Uterine smooth muscle cell (primary cell): ENCODE results near the gene PRPF38B. TPM values are rescaled to one million over a fixed set of nuclear protein-coding genes. Genes with fewer than 3 reads are reported as not detected.

ENCODE experiments used
- total RNA-seq: library from RNA; depleted of rRNA; stranded (reverse); fragments of >200 nt; gene quantifications from 2 replicates; pipeline ENCODE4 v1.2.3, GENCODE V29; 2014

The PRPF38B gene, protein sequence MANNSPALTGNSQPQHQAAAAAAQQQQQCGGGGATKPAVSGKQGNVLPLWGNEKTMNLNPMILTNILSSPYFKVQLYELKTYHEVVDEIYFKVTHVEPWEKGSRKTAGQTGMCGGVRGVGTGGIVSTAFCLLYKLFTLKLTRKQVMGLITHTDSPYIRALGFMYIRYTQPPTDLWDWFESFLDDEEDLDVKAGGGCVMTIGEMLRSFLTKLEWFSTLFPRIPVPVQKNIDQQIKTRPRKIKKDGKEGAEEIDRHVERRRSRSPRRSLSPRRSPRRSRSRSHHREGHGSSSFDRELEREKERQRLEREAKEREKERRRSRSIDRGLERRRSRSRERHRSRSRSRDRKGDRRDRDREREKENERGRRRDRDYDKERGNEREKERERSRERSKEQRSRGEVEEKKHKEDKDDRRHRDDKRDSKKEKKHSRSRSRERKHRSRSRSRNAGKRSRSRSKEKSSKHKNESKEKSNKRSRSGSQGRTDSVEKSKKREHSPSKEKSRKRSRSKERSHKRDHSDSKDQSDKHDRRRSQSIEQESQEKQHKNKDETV
- 11.7 and 16.0 TPM in 2 replicates for total RNA-seq

DNA sequence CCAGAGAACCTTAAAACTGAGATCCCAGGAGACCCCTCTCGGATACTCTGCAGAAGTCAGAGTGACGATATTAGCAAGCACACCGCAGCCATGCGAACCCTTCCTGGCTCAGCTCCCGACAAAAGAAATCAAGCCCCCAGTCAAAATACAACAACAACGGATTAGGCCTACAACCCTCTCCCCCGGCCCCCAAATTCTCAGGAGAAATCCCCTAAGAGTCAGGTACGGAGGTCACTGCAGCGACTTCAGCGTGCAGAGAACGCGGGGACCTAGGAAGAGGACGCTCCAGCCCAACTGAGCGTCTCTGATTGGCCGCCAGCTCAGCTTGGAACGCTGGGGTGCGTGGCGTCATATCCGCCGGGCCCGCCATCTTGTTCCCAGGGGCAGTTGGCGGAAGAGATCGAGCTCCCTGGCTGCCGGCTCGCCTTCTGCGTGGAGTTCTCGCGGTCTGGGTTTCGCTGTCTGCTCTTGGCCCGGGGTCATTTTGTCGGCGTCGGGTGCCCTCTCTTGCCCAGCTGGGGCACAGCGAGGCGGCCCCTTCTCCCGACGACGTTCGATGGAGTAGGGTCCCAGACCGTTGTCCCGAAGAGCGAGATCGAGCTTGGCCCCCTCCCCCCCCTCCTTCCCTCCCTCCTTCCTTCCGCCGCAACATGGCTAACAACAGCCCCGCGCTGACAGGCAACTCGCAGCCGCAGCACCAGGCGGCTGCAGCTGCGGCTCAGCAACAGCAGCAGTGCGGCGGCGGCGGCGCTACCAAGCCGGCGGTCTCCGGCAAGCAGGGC lies at the start of gene PRPF38B:
PRPF38B (plus strand) TSS at position 369 of the 782 bp plus-strand sequence; CDS start at position 651, 282 bp downstream.

GRCh38 chr1:108661030-108661609 lies 31.0 kb upstream of the PRPF38B start, which contains the start of gene HENMT1:
Gene HENMT1 (minus strand): TSS chr1:108661093. CDS start chr1:108659884, 1,209 bp downstream.

GRCh38 chr1:108712606-108713150 lies 20.6 kb downstream of the PRPF38B start, which contains the start of gene FNDC7:
Gene FNDC7 (plus strand): TSS chr1:108712908. CDS start chr1:108712934, 26 bp downstream.

GRCh38 chr1:108746382-108747170 lies 54.5 kb downstream of the PRPF38B start, which contains the start of gene STXBP3:
Gene STXBP3 (plus strand): TSS chr1:108746674. CDS start chr1:108746738, 64 bp downstream.

Other genes starting within 250 kb of the PRPF38B start
- not detected in 2 replicates for gene NBPF6, start 242.0 kb upstream of the PRPF38B start, total RNA-seq
- gene EEIG2, start 132.2 kb upstream of the PRPF38B start, total RNA-seq, result 20.0 and 27.8 TPM in 2 replicates
- 1.7 and 2.4 TPM in 2 replicates for gene HENMT1, start 31.2 kb upstream of the PRPF38B start, total RNA-seq
- 0.12 TPM in 1 of 2 replicates, not detected in the other for gene FNDC7, start 20.6 kb downstream of the PRPF38B start, total RNA-seq
- 59.9 and 89.6 TPM in 2 replicates for gene STXBP3, start 54.4 kb downstream of the PRPF38B start, total RNA-seq
- gene AKNAD1, start 164.8 kb downstream of the PRPF38B start, total RNA-seq, result not detected in 2 replicates
- 32.0 and 73.8 TPM in 2 replicates for gene GPSM2, start 184.7 kb downstream of the PRPF38B start, total RNA-seq